CD4-positive, alpha-beta memory T cell (primary cell): Measurements from ENCODE around the gene MXRA7. TPM values are rescaled to one million over a fixed set of nuclear protein-coding genes. Genes with fewer than 3 reads are reported as not detected.
A peak's percentile ranks its signal among the peaks of the same experiment; 100 is the strongest.

ENCODE experiments used
- CTCF ChIA-PET: fragments of 350-600 bp; sonication (Branson Sonifier 250); formaldehyde crosslinking; loops from one replicate; lab custom pipeline; 2021; ENCODE audit warnings: inconsistent platforms; ENCODE audit not compliant: partially characterized antibody; lab: Charles Lee
- POLR2A ChIA-PET: fragments of 350-600 bp; sonication (Branson Sonifier 250); formaldehyde crosslinking; loops from one replicate; lab custom pipeline; 2021; ENCODE audit not compliant: partially characterized antibody; lab: Charles Lee
- DNase-seq, 5 donors: peaks; one replicate each; pipeline versions ENCODE4 v3.0.0 to v3.0.0-alpha.2; 2020 to 2022; ENCODE audit warnings: mixed read lengths in 1 of 5
- H3K27ac ChIP-seq: one replicate; pipeline ENCODE4 v1.7.0; 2013; ENCODE audit warnings: low read depth, low read length
- H3K27me3 ChIP-seq: 2 replicates; pipeline ENCODE4 v1.7.0; 2013; ENCODE audit warnings: mild to moderate bottlenecking, low read length, moderate library complexity; ENCODE audit not compliant: insufficient read depth
- H3K36me3 ChIP-seq: 2 replicates; pipeline ENCODE4 v1.7.0; 2013; ENCODE audit warnings: mild to moderate bottlenecking, low read length, moderate library complexity; ENCODE audit not compliant: insufficient read depth
- H3K4me1 ChIP-seq: 2 replicates; pipeline ENCODE4 v1.7.0; 2013; ENCODE audit warnings: mild to moderate bottlenecking, low read length, moderate library complexity; ENCODE audit not compliant: insufficient read depth
- H3K4me3 ChIP-seq, 2 donors: one replicate each; pipeline ENCODE4 v1.7.0; 2013; ENCODE audit warnings: low read length in 2 of 2, mild to moderate bottlenecking in 1 of 2
- H3K9me3 ChIP-seq, 2 donors: one replicate each; pipeline ENCODE4 v1.7.0; 2013; ENCODE audit warnings: low read length in 2 of 2, control low read depth in 1 of 2; ENCODE audit not compliant: control insufficient read depth in 1 of 2
- H3K27ac Mint-ChIP-seq, 7 donors: one replicate each; pipeline ENCODE4 v1.8.0; 2020 to 2021; ENCODE audit warnings: mixed read lengths in 7 of 7, mild to moderate bottlenecking in 6 of 7, inconsistent platforms in 3 of 7, moderate library complexity in 3 of 7
- H3K27me3 Mint-ChIP-seq, 2 donors: one replicate each; pipeline ENCODE4 v1.8.0; 2020 to 2021; ENCODE audit warnings: mixed read lengths in 2 of 2
- H3K36me3 Mint-ChIP-seq, 2 donors: one replicate each; pipeline ENCODE4 v1.8.0; 2020 to 2021; ENCODE audit warnings: mixed read lengths in 2 of 2, inconsistent platforms in 1 of 2, mild to moderate bottlenecking in 1 of 2
- H3K4me1 Mint-ChIP-seq, 4 donors: one replicate each; pipeline ENCODE4 v1.8.0; 2020 to 2021; ENCODE audit warnings: mixed read lengths in 4 of 4, mild to moderate bottlenecking in 1 of 4
- H3K4me3 Mint-ChIP-seq, 8 donors: one replicate each; pipeline ENCODE4 v1.8.0; 2020 to 2021; ENCODE audit warnings: mixed read lengths in 8 of 8, mild to moderate bottlenecking in 7 of 8, moderate library complexity in 6 of 8, inconsistent platforms in 3 of 8
- H3K9me3 Mint-ChIP-seq, 8 donors: one replicate each; pipeline ENCODE4 v1.8.0; 2020 to 2021; ENCODE audit warnings: mixed read lengths in 8 of 8, mild to moderate bottlenecking in 5 of 8, inconsistent platforms in 3 of 8, moderate library complexity in 1 of 8
- intact Hi-C: fragments of 100-400 bp; cut with micrococcal nuclease; formaldehyde crosslinking; loops from one replicate; pipeline ENCODE4 v1.15.1; 2023
- polyA plus RNA-seq, 2 donors: library from polyadenylated mRNA; unstranded; fragments of 300-500 nt; fragmentation: Illumina TruSeq; gene quantifications; one replicate each; pipeline ENCODE4 v1.2.3, GENCODE V29; 2021
- total RNA-seq, 2 experiments: library from RNA; stranded (reverse); gene quantifications; one replicate each; pipeline ENCODE4 v1.2.3, GENCODE V29; 2021

The MXRA7 gene
- total and polyA plus RNA-seq, 4 experiments from 2014 or later = 5.3 to 15.0 (median 7.7) TPM

GRCh38 chr17:76707985-76708807, 2.6 kb downstream of the MXRA7 start:
- Mint-ChIP-seq H3K4me1 (peaks cover 2 to 27% (median 10%) of the 10 kb centered on the region in 4 donors), H3K4me3 (peak overlapping the region in 3 of 8 donors; percentile 28 to 79 (median 75)), H3K9me3 (no peaks in the 10 kb centered on the region), H3K36me3 (peaks cover 0 to 4% of the 10 kb centered on the region in 2 donors), H3K27ac (peak overlapping the region in 1 of 7 donors; percentile 30), H3K27me3 (no peaks in the 10 kb centered on the region)
- intact Hi-C loops = no loop called here
- no peak for DNase-seq
- Histone ChIP-seq H3K9me3 (no peaks in the 10 kb centered on the region), H3K27ac (no peak overlapping the region), H3K27me3 (no peaks in the 10 kb centered on the region), H3K4me3 (no peak overlapping the region), H3K36me3 (no peaks in the 10 kb centered on the region), H3K4me1 (peaks cover 18% of the 10 kb centered on the region)
- ChIA-PET POLR2A (interaction anchor here (1.2 kb wide), 1 partner anchor 37 kb away, joined by 4 read pairs; no protein-coding TSS in a partner anchor), CTCF (interaction anchor here (0.8 to 1.6 kb wide), 3 partner anchors 27 to 185 kb away, joined by 3 to 7 read pairs (median 6); no protein-coding TSS in a partner anchor)

GRCh38 chr17:76706817-76707216, 3.9 kb downstream of the MXRA7 start:
- intact Hi-C loops = no loop called here
- H3K4me1 Mint-ChIP-seq = peaks cover 2 to 26% (median 9%) of the 10 kb centered on the region in 4 donors
- no peak overlapping the region for H3K27ac ChIP-seq
- CTCF ChIA-PET = no interaction called here
- H3K4me3 ChIP-seq = no peak overlapping the region
- no peaks in the 10 kb centered on the region for H3K27me3 ChIP-seq
- peaks cover 0 to 2% of the 10 kb centered on the region in 2 donors for H3K36me3 Mint-ChIP-seq
- H3K9me3 Mint-ChIP-seq = no peaks in the 10 kb centered on the region
- POLR2A ChIA-PET = no interaction called here
- H3K36me3 ChIP-seq = no peaks in the 10 kb centered on the region
- H3K27me3 Mint-ChIP-seq = no peaks in the 10 kb centered on the region
- H3K4me3 Mint-ChIP-seq = peak overlapping the region in 1 of 8 donors; percentile 40
- H3K4me1 ChIP-seq = peaks cover 18% of the 10 kb centered on the region
- H3K9me3 ChIP-seq = no peaks in the 10 kb centered on the region
- no peak for DNase-seq
- H3K27ac Mint-ChIP-seq = peak overlapping the region in 1 of 7 donors; percentile 27

GRCh38 chr17:76704805-76705204, 6.0 kb downstream of the MXRA7 start:
- Mint-ChIP-seq H3K4me3 (no peak overlapping the region), H3K9me3 (no peaks in the 10 kb centered on the region), H3K4me1 (peaks cover 0 to 25% (median 4%) of the 10 kb centered on the region in 4 donors), H3K27ac (no peak overlapping the region), H3K36me3 (no peaks in the 10 kb centered on the region), H3K27me3 (no peaks in the 10 kb centered on the region)
- Histone ChIP-seq H3K4me3 (no peak overlapping the region), H3K9me3 (no peaks in the 10 kb centered on the region), H3K36me3 (no peaks in the 10 kb centered on the region), H3K27ac (no peak overlapping the region), H3K27me3 (no peaks in the 10 kb centered on the region), H3K4me1 (peaks cover 5% of the 10 kb centered on the region)
- POLR2A ChIA-PET = no interaction called here
- no peak for DNase-seq
- intact Hi-C loops = no loop called here
- CTCF ChIA-PET = interaction anchor here (0.7 to 2.8 kb wide), 4 partner anchors 9 to 182 kb away, joined by 3 to 13 read pairs (median 4); no protein-coding TSS in a partner anchor

- no peak overlapping the region for H3K27ac Mint-ChIP-seq
- ChIA-PET POLR2A (no interaction called here), CTCF (interaction anchor here (1.5 to 2.8 kb wide), 3 partner anchors 11 to 117 kb away, joined by 4 to 13 read pairs (median 4); partner anchors contain the start of gene ST6GALNAC2)
- no peaks in the 10 kb centered on the region for H3K9me3 Mint-ChIP-seq
- no peak overlapping the region for H3K4me3 Mint-ChIP-seq
- peaks cover 0 to 18% (median 0%) of the 10 kb centered on the region in 4 donors for H3K4me1 Mint-ChIP-seq
- no peak overlapping the region for H3K4me3 ChIP-seq
- H3K36me3 Mint-ChIP-seq = no peaks in the 10 kb centered on the region
- no peaks in the 10 kb centered on the region for H3K27me3 Mint-ChIP-seq
- no peaks in the 10 kb centered on the region for H3K36me3 ChIP-seq
- H3K27ac ChIP-seq = no peak overlapping the region
- H3K27me3 ChIP-seq = no peaks in the 10 kb centered on the region
- no peak for DNase-seq
- no peaks in the 10 kb centered on the region for H3K4me1 ChIP-seq
- no peaks in the 10 kb centered on the region for H3K9me3 ChIP-seq
- intact Hi-C loops = no loop called here
Observed at GRCh38 chr17:76702941-76703637, 7.7 kb downstream of the MXRA7 start.

GRCh38 chr17:76702076-76702475, 8.7 kb downstream of the MXRA7 start:
- peaks cover 0 to 22% (median 0%) of the 10 kb centered on the region in 4 donors for H3K4me1 Mint-ChIP-seq
- Histone ChIP-seq H3K36me3 (no peaks in the 10 kb centered on the region), H3K9me3 (no peaks in the 10 kb centered on the region), H3K4me3 (no peak overlapping the region), H3K27me3 (no peaks in the 10 kb centered on the region), H3K27ac (no peak overlapping the region), H3K4me1 (no peaks in the 10 kb centered on the region)
- no peak overlapping the region for H3K4me3 Mint-ChIP-seq
- no peaks in the 10 kb centered on the region for H3K27me3 Mint-ChIP-seq
- CTCF ChIA-PET = interaction anchor here (2.2 kb wide), 1 partner anchor 12 kb away, joined by 7 read pairs; no protein-coding TSS in a partner anchor
- intact Hi-C loops = no loop called here
- POLR2A ChIA-PET = no interaction called here
- H3K36me3 Mint-ChIP-seq = no peaks in the 10 kb centered on the region
- H3K9me3 Mint-ChIP-seq = no peaks in the 10 kb centered on the region
- no peak overlapping the region for H3K27ac Mint-ChIP-seq
- DNase-seq = no peak

GRCh38 chr17:76701471-76701967, 9.2 kb downstream of the MXRA7 start:
- H3K36me3 Mint-ChIP-seq = no peaks in the 10 kb centered on the region
- Histone ChIP-seq H3K36me3 (no peaks in the 10 kb centered on the region), H3K27me3 (no peaks in the 10 kb centered on the region), H3K4me3 (no peak overlapping the region), H3K4me1 (peaks cover 5% of the 10 kb centered on the region), H3K9me3 (no peaks in the 10 kb centered on the region), H3K27ac (no peak overlapping the region)
- H3K27me3 Mint-ChIP-seq = no peaks in the 10 kb centered on the region
- no peak overlapping the region for H3K4me3 Mint-ChIP-seq
- POLR2A ChIA-PET = no interaction called here
- peaks cover 0 to 2% (median 0%) of the 10 kb centered on the region in 8 donors for H3K9me3 Mint-ChIP-seq
- no peak for DNase-seq
- intact Hi-C loops = no loop called here
- peaks cover 0 to 23% (median under 1%) of the 10 kb centered on the region in 4 donors for H3K4me1 Mint-ChIP-seq
- CTCF ChIA-PET = interaction anchor here (2.2 kb wide), 1 partner anchor 12 kb away, joined by 7 read pairs; no protein-coding TSS in a partner anchor
- peak overlapping the region in 1 of 7 donors; percentile 48 for H3K27ac Mint-ChIP-seq
